GM12878 (cell line): ENCODE results near the gene DMD. TPM values are rescaled to one million over a fixed set of nuclear protein-coding genes. Genes with fewer than 3 reads are reported as not detected.

Experiments used
- ATAC-seq: fragments of 200-7000 bp; cut with Tn5 transposase; 3 replicates; pipeline ENCODE4 v1.9.1; 2020; ENCODE audit warnings: mild to moderate bottlenecking, moderate library complexity
- BruUV-seq: library from RNA; stranded (reverse); fragments of 400-500 nt; replicated peaks from 2 replicates; lab custom pipeline; 2021; lab: Mats Ljungman, UMichigan
- CTCF ChIA-PET: fragments of 300-600 bp; sonication (Branson Sonifier 250); formaldehyde crosslinking; extraction: SDS; loops from one replicate; lab custom pipeline; 2021; ENCODE audit warnings: inconsistent platforms; lab: Yijun Ruan, JAX
- POLR2A ChIA-PET: fragments of 350-600 bp; formaldehyde crosslinking; extraction: SDS; loops from one replicate; lab custom pipeline; 2021; ENCODE audit warnings: inconsistent platforms; lab: Charles Lee
- RAD21 ChIA-PET: fragments of 300-600 bp; sonication (Branson Sonifier 250); formaldehyde crosslinking; loops from one replicate; lab custom pipeline; 2023; ENCODE audit warnings: antibody characterized with exemption; ENCODE audit not compliant: unreplicated experiment; lab: Charles Lee
- SMC1A ChIA-PET: fragments of 300-600 bp; sonication (Branson Sonifier 250); formaldehyde crosslinking; loops from one replicate; lab custom pipeline; 2023; ENCODE audit not compliant: unreplicated experiment, uncharacterized antibody; lab: Charles Lee
- DNase-seq: peaks from one replicate; pipeline ENCODE4 v3.0.0-alpha.2; 2011; ENCODE audit warnings: low read depth, low spot score
- FAIRE-seq: peaks from 3 replicates; lab custom pipeline; 2011; peaks lifted over from hg19 to GRCh38; lab: Jason Lieb, UNC
- H2AFZ ChIP-seq: 2 replicates; pipeline ENCODE4 v1.6.0; 2011; ENCODE audit warnings: low read depth, low read length, control low read depth; ENCODE audit not compliant: control insufficient read depth
- H3K27ac ChIP-seq: 2 replicates; pipeline ENCODE4 v1.5.1; 2011; ENCODE audit warnings: control low read depth; ENCODE audit not compliant: control insufficient read depth, insufficient read depth
- H3K27me3 ChIP-seq, 2 experiments: replicated peaks in 1 of 2; 2 replicates each; pipeline versions ENCODE4 v1.6.0 to v1.6.1; 2011; ENCODE audit warnings: low read length in 1 of 2; ENCODE audit not compliant: control insufficient read depth in 2 of 2, insufficient read depth in 2 of 2
- H3K36me3 ChIP-seq, 2 experiments: 2 replicates each; pipeline ENCODE4 v1.5.1; 2011; ENCODE audit warnings: low read length in 1 of 2; ENCODE audit not compliant: control insufficient read depth in 2 of 2, insufficient read depth in 2 of 2
- H3K4me1 ChIP-seq: 2 replicates; pipeline ENCODE4 v1.6.1; 2011; ENCODE audit warnings: mild to moderate bottlenecking, low read length, moderate library complexity, mixed read lengths; ENCODE audit not compliant: control insufficient read depth, insufficient read depth
- H3K4me2 ChIP-seq: 2 replicates; pipeline ENCODE4 v1.6.0; 2011; ENCODE audit warnings: control low read depth; ENCODE audit not compliant: control insufficient read depth, insufficient read depth
- H3K4me3 ChIP-seq: fragments of 200-600 bp; sonication (generic); 2 replicates; pipeline ENCODE4 v1.5.1; 2016
- H3K79me2 ChIP-seq: 2 replicates; pipeline ENCODE4 v1.6.0; 2011; ENCODE audit warnings: low read length; ENCODE audit not compliant: control insufficient read depth, insufficient read depth
- H3K9ac ChIP-seq: 2 replicates; pipeline ENCODE4 v1.8.0; 2011; ENCODE audit warnings: low read length, control low read depth, mixed read lengths; ENCODE audit not compliant: control insufficient read depth, insufficient read depth
- H3K9me3 ChIP-seq: replicated peaks from 3 replicates; pipeline ENCODE4 v1.5.1; 2011; ENCODE audit warnings: mild to moderate bottlenecking, low read length; ENCODE audit not compliant: control insufficient read depth, insufficient read depth
- H4K20me1 ChIP-seq: 2 replicates; pipeline ENCODE4 v1.6.0; 2011; ENCODE audit not compliant: control insufficient read depth, insufficient read depth
- EP300 ChIP-seq, 2 experiments: fragments of 150-350 bp in 1 of 2; IDR thresholded peaks; 2 replicates each; pipeline ENCODE4 v1.6.1; 2011 to 2012; ENCODE audit warnings: low read depth in 2 of 2, low read length in 2 of 2, borderline replicate concordance in 1 of 2, improper control_type of control experiment in 1 of 2, inconsistent platforms in 1 of 2; ENCODE audit not compliant: control insufficient read depth in 1 of 2
- GATAD2B ChIP-seq: fragments of 450-650 bp; conservative IDR thresholded peaks from 2 replicates; pipeline ENCODE4 v1.6.1; 2017; ENCODE audit warnings: low read depth, mild to moderate bottlenecking, moderate library complexity
- IRF3 ChIP-seq: fragments of 450-650 bp; IDR thresholded peaks from 2 replicates; pipeline ENCODE4 v1.6.1; 2014; ENCODE audit warnings: mild to moderate bottlenecking
- SPI1 ChIP-seq: IDR thresholded peaks from 2 replicates; pipeline ENCODE4 v1.6.1; 2011; ENCODE audit warnings: low read depth, mild to moderate bottlenecking, low read length, moderate library complexity, borderline replicate concordance; ENCODE audit not compliant: insufficient read depth
- TCF12 ChIP-seq: IDR thresholded peaks from 2 replicates; pipeline ENCODE4 v1.6.1; 2011; ENCODE audit warnings: low read depth, mild to moderate bottlenecking, low read length
- TCF3 ChIP-seq: IDR thresholded peaks from 2 replicates; pipeline ENCODE4 v1.6.1; 2012; ENCODE audit warnings: low read depth, mild to moderate bottlenecking, low read length, borderline replicate concordance; ENCODE audit not compliant: insufficient read depth
- WGBS: methylation state at CpG from one replicate; pipeline ENCODE4 v1.1.6; 2016; ENCODE audit warnings: low lambda C conversion rate; ENCODE audit not compliant: insufficient replicate concordance, insufficient coverage; ENCODE audit errors: missing lambda C conversion rate; 5-methylcytosine and 5-hydroxymethylcytosine counted together
- in situ Hi-C: fragments of 300-500 bp; cut with MboI; formaldehyde crosslinking; loops from 9 replicates; pipeline ENCODE4 v1.14.3; 2018; ENCODE audit warnings: mixed read lengths
- intact Hi-C: fragments of 100-400 bp; cut with micrococcal nuclease; formaldehyde crosslinking; loops from one replicate; pipeline ENCODE4 v1.14.2; 2022; ENCODE audit not compliant: unreplicated experiment
- polyA plus RNA-seq, 11 experiments: library from polyadenylated mRNA; depleted of rRNA in 4 of 11; unstranded in 6 of 11; stranded (reverse) in 5 of 11; fragments of >200 nt; fragmentation: Nextera tagmentation in 4 of 11; fragmentation: Illumina TruSeq in 1 of 11; extraction: Ambion mirVana in 4 of 11; extraction: Trizol in 1 of 11; gene quantifications; 1 replicate in 1 of 11; 2 replicates in 10 of 11; pipeline versions ENCODE4 v1.2.1 to v1.2.3, GENCODE V29; 2011 to 2016; ENCODE audit warnings: inconsistent platforms in 2 of 11, missing spikeins in 2 of 11, low read depth in 1 of 11
- total RNA-seq, 4 experiments: library from RNA; depleted of rRNA in 3 of 4; stranded (reverse); fragments of >200 nt in 3 of 4; fragmentation: Illumina TruSeq in 1 of 4; extraction: Trizol in 1 of 4; gene quantifications; 2 replicates each; pipeline versions ENCODE4 v1.2.1 to v1.2.3, GENCODE V29; 2013 to 2021

Gene DMD
- total and polyA plus RNA-seq, 10 of the 15 experiments (the other 5 are each of a cell fraction or from before 2014, with no cell fraction given) = 1.4 to 24.3 (median 4.3) TPM

- intact Hi-C loops = no loop called here
- ChIA-PET CTCF (interaction anchor here (0.9 kb wide), 1 partner anchor 38 kb away, joined by 3 read pairs; no protein-coding TSS in a partner anchor), SMC1A (interaction anchor here (0.7 to 5.2 kb wide), 6 partner anchors 12 to 74 kb away, joined by 3 to 30 read pairs (median 4); no protein-coding TSS in a partner anchor)
These were observed 1970.4 kb downstream of the DMD start for GRCh38 chrX:31240982-31241381.

GRCh38 chrX:31237189-31237588 lies 1974.2 kb downstream of the DMD start:
- FAIRE-seq (peak; percentile 44), ATAC-seq (peak; percentile 76)
- ChIA-PET SMC1A (interaction anchor here (5.2 kb wide), 1 partner anchor 16 kb away, joined by 30 read pairs; no protein-coding TSS in a partner anchor), CTCF (interaction anchor here (2.1 kb wide), 1 partner anchor 23 kb away, joined by 8 read pairs; no protein-coding TSS in a partner anchor)
- H3K4me1 ChIP-seq = peaks cover 11% of the 10 kb centered on the region
- no peak overlapping the region for H3K9ac ChIP-seq
- H3K79me2 ChIP-seq = no peaks in the 10 kb centered on the region
- intact Hi-C loops = loop anchor here (10.0 kb wide), 1 partner anchor 662 kb away; the partner anchor contains the start of gene TASL
- peak; percentile 77 for TF ChIP-seq TCF3
- peak; percentile 56; the same call in 1 of the 2 replicates for TF ChIP-seq TCF12
- 0 out of 4 replicates have a peak, but pooled peaks of 1 of the 2 experiments have one; percentile 26 for TF ChIP-seq EP300 (IDR thresholded peaks at IDR 0.05; ENCODE audit: borderline replicate concordance in 1 of 2, control insufficient read depth in 1 of 2, low read depth in 2 of 2, low read length in 2 of 2)
- no peak for TF ChIP-seq GATAD2B
- TF ChIP-seq, all 136 proteins: peak for 3
- H3K4me2 ChIP-seq = no peak overlapping the region; the same call in 1 of the 2 replicates
- H3K4me3 ChIP-seq = no peak overlapping the region
- no peak overlapping the region for H3K27ac ChIP-seq
- H3K9me3 ChIP-seq = no peaks in the 10 kb centered on the region
- WGBS = 0% methylated on average over 1 of the region's 1 CpG
- no peak for DNase-seq
- H2AFZ ChIP-seq = no peak overlapping the region
- ChIA-PET RAD21 (interaction anchor here (1.0 to 1.2 kb wide), 2 partner anchors 22 to 35 kb away, joined by 3 read pairs; no protein-coding TSS in a partner anchor), POLR2A (no interaction called here)
- H4K20me1 ChIP-seq = no peaks in the 10 kb centered on the region
- BruUV-seq = no TSS peak
- no peaks in the 10 kb centered on the region for H3K36me3 ChIP-seq
- no peaks in the 10 kb centered on the region; a peak in 1 of 4 replicates for H3K27me3 ChIP-seq
- in situ Hi-C loops = no loop called here

More at GRCh38 chrX:31240982-31241381, 1970.4 kb downstream of the DMD start:
- Histone ChIP-seq H3K36me3 (no peaks in the 10 kb centered on the region), H3K9ac (no peak overlapping the region; the same call in 1 of the 2 replicates), H3K4me3 (no peak overlapping the region), H3K27me3 (no peaks in the 10 kb centered on the region; a peak in 1 of 4 replicates), H3K4me2 (peak overlapping the region; percentile 30; the same call in 1 of the 2 replicates), H2AFZ (no peak overlapping the region), H3K79me2 (no peaks in the 10 kb centered on the region), H4K20me1 (no peaks in the 10 kb centered on the region), H3K27ac (peak overlapping the region; percentile 32; the same call in 1 of the 2 replicates), H3K4me1 (no peaks in the 10 kb centered on the region; the same call in 1 of the 2 replicates), H3K9me3 (no peaks in the 10 kb centered on the region)
- RAD21 ChIA-PET = interaction anchor here (0.6 to 1.6 kb wide), 2 partner anchors 17 to 25 kb away, joined by 3 read pairs; no protein-coding TSS in a partner anchor
- ATAC-seq (peak; percentile 53), FAIRE-seq (no peak), DNase-seq (no peak)
- BruUV-seq = no TSS peak
- POLR2A ChIA-PET = no interaction called here
- 31% methylated on average over 3 of the region's 3 CpGs for WGBS
- no peak for TF ChIP-seq IRF3
- TF ChIP-seq SPI1 = peak; percentile 70
- in situ Hi-C loops = no loop called here
